PFSK-1 (cell line): ENCODE results near the gene MAP2K5.

Experiments
- POLR2AphosphoS5 ChIP-seq: IDR thresholded peaks from 2 replicates; pipeline ENCODE4 v1.6.1; 2012; ENCODE audit warnings: low read depth, mild to moderate bottlenecking, control low read depth, low read length, moderate library complexity
- TAF1 ChIP-seq: IDR thresholded peaks from 2 replicates; pipeline ENCODE4 v1.6.1; 2012; ENCODE audit warnings: low read length, control low read depth, borderline replicate concordance; ENCODE audit not compliant: insufficient read depth
- TF ChIP-seq, protein P1 (sequence below), 2 experiments: IDR thresholded peaks; 2 replicates each; pipeline versions ENCODE4 v1.6.1 to v1.8.0; 2011 to 2012; ENCODE audit warnings: low read depth in 2 of 2, low read length in 2 of 2, control low read depth in 1 of 2, inconsistent platforms in 1 of 2, mild to moderate bottlenecking in 1 of 2, moderate library complexity in 1 of 2; ENCODE audit not compliant: insufficient read depth in 1 of 2

DNA sequence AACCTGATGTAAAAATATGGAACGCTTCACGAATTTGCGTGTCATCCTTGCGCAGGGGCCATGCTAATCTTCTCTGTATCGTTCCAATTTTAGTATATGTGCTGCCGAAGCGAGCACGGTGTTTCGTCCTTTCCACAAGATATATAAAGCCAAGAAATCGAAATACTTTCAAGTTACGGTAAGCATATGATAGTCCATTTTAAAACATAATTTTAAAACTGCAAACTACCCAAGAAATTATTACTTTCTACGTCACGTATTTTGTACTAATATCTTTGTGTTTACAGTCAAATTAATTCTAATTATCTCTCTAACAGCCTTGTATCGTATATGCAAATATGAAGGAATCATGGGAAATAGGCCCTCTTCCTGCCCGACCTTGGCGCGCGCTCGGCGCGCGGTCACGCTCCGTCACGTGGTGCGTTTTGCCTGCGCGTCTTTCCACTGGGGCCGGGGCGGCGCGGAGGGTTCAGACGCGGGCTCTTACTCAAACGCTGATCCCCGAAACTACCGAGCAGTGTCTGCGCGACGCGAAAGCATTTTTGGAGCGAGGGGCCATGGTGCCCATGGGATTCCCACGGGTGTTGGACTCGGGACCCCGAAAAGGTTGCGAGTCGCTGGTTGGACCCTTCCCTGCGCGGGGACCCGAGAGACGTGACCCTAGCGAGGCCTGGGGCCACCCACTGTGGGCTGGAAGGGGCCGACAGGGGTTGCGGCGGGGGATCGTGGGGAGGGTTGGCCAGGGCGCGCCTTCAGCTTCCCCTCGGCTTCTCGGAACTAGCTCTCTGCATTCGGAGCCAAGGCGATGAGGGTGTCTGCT lies 297.6 kb downstream of the MAP2K5 start, which contains the start of gene RNU6-1:
- TF ChIP-seq POLR2AphosphoS5 (peak; percentile 97), TAF1 (peak; percentile 89; the same call in 1 of the 2 replicates)
- TF ChIP-seq, protein P1, sequence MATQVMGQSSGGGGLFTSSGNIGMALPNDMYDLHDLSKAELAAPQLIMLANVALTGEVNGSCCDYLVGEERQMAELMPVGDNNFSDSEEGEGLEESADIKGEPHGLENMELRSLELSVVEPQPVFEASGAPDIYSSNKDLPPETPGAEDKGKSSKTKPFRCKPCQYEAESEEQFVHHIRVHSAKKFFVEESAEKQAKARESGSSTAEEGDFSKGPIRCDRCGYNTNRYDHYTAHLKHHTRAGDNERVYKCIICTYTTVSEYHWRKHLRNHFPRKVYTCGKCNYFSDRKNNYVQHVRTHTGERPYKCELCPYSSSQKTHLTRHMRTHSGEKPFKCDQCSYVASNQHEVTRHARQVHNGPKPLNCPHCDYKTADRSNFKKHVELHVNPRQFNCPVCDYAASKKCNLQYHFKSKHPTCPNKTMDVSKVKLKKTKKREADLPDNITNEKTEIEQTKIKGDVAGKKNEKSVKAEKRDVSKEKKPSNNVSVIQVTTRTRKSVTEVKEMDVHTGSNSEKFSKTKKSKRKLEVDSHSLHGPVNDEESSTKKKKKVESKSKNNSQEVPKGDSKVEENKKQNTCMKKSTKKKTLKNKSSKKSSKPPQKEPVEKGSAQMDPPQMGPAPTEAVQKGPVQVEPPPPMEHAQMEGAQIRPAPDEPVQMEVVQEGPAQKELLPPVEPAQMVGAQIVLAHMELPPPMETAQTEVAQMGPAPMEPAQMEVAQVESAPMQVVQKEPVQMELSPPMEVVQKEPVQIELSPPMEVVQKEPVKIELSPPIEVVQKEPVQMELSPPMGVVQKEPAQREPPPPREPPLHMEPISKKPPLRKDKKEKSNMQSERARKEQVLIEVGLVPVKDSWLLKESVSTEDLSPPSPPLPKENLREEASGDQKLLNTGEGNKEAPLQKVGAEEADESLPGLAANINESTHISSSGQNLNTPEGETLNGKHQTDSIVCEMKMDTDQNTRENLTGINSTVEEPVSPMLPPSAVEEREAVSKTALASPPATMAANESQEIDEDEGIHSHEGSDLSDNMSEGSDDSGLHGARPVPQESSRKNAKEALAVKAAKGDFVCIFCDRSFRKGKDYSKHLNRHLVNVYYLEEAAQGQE (IDR thresholded peaks at IDR 0.05; ENCODE audit: insufficient read depth in 1 of 2, low read depth in 2 of 2, low read length in 2 of 2) = peak in 1 of 2 experiments; percentile 37; a peak in 1 of 4 replicates
